ENCODE measurements around the gene NKIRAS1.

Gene NKIRAS1

GRCh38 chr3:23877329-23877980 is 39.3 kb downstream of the NKIRAS1 start:
- TF ChIP-seq POLR2AphosphoS5 (IDR thresholded peaks at IDR 0.05; ENCODE audit: low read depth, low read length) (no peak), SIN3A (IDR thresholded peaks at IDR 0.05; ENCODE audit: borderline replicate concordance, insufficient read depth, low read length) (no peak), FOXP2 (optimal IDR thresholded peaks at IDR 0.05; ENCODE audit: borderline replicate concordance, extremely low read depth, extremely low read length, insufficient read depth) (no peak), REST (IDR thresholded peaks at IDR 0.05; ENCODE audit: insufficient read depth in 1 of 2, low read depth in 2 of 2, low read length in 2 of 2) (no peak), TAF1 (IDR thresholded peaks at IDR 0.05; ENCODE audit: borderline replicate concordance, insufficient read depth, low read length) (no peak)

GRCh38 chr3:23876923-23877322 is 39.9 kb downstream of the NKIRAS1 start:
- TF ChIP-seq SIN3A (IDR thresholded peaks at IDR 0.05; ENCODE audit: borderline replicate concordance, insufficient read depth, low read length), result no peak

GRCh38 chr3:23875113-23875725 is 41.6 kb downstream of the NKIRAS1 start:
- TF ChIP-seq POLR2AphosphoS5 (IDR thresholded peaks at IDR 0.05; ENCODE audit: low read depth, low read length) (no peak), SIN3A (IDR thresholded peaks at IDR 0.05; ENCODE audit: borderline replicate concordance, insufficient read depth, low read length) (no peak), FOXP2 (optimal IDR thresholded peaks at IDR 0.05; ENCODE audit: borderline replicate concordance, extremely low read depth, extremely low read length, insufficient read depth) (no peak), TAF1 (IDR thresholded peaks at IDR 0.05; ENCODE audit: borderline replicate concordance, insufficient read depth, low read length) (no peak), REST (IDR thresholded peaks at IDR 0.05; ENCODE audit: insufficient read depth in 1 of 2, low read depth in 2 of 2, low read length in 2 of 2) (no peak)

- no peak for TF ChIP-seq TAF1 (IDR thresholded peaks at IDR 0.05; ENCODE audit: borderline replicate concordance, insufficient read depth, low read length)
- TF ChIP-seq REST (IDR thresholded peaks at IDR 0.05; ENCODE audit: insufficient read depth in 1 of 2, low read depth in 2 of 2, low read length in 2 of 2), result no peak
These were observed 42.3 kb downstream of the NKIRAS1 start for GRCh38 chr3:23874359-23875112.

- TF ChIP-seq POLR2AphosphoS5 (IDR thresholded peaks at IDR 0.05; ENCODE audit: low read depth, low read length) (no peak), SIN3A (IDR thresholded peaks at IDR 0.05; ENCODE audit: borderline replicate concordance, insufficient read depth, low read length) (no peak), REST (IDR thresholded peaks at IDR 0.05; ENCODE audit: insufficient read depth in 1 of 2, low read depth in 2 of 2, low read length in 2 of 2) (no peak), FOXP2 (optimal IDR thresholded peaks at IDR 0.05; ENCODE audit: borderline replicate concordance, extremely low read depth, extremely low read length, insufficient read depth) (no peak), TAF1 (IDR thresholded peaks at IDR 0.05; ENCODE audit: borderline replicate concordance, insufficient read depth, low read length) (no peak)
These were observed 42.8 kb downstream of the NKIRAS1 start for GRCh38 chr3:23873941-23874340.

All from PFSK-1 (cell line).